AG08395 (cell line): Measurements from ENCODE around the gene MUTYH.
A peak's percentile ranks its signal among the peaks of the same experiment; 100 is the strongest.
"Not testable (repeated sequence)": the region's sequence is repeated elsewhere in the genome, so short reads cannot be mapped to it uniquely, and the experiment has no call there.

Source experiments
- DNase-seq: peaks from one replicate; pipeline ENCODE4 v3.0.0; 2012; ENCODE audit warnings: mixed read lengths, low spot score

The MUTYH gene

GRCh38 chr1:45321444-45321843 is 18.8 kb downstream of the MUTYH start:
- DNase-seq, result no peak

- no peak for DNase-seq
These were observed 20.5 kb downstream of the MUTYH start for GRCh38 chr1:45319761-45320160.

GRCh38 chr1:45317166-45317565 is 23.1 kb downstream of the MUTYH start:
- DNase-seq, result no peak

- DNase-seq, result no peak
These were observed 26.0 kb downstream of the MUTYH start for GRCh38 chr1:45314266-45314665.

GRCh38 chr1:45306905-45307304 is 33.3 kb downstream of the MUTYH start:
- no peak for DNase-seq

- DNase-seq, result no peak
These were observed 33.9 kb downstream of the MUTYH start for GRCh38 chr1:45306319-45306718.

- DNase-seq, result no peak
These were observed 35.0 kb downstream of the MUTYH start for GRCh38 chr1:45305231-45305630.

- DNase-seq, result no peak
These were observed 35.7 kb downstream of the MUTYH start for GRCh38 chr1:45304311-45305081.

GRCh38 chr1:45303520-45304310 is 36.5 kb downstream of the MUTYH start:
- DNase-seq, result peak; percentile 99

GRCh38 chr1:45302505-45303150 is 37.6 kb downstream of the MUTYH start:
- no peak for DNase-seq

- no peak for DNase-seq
These were observed 39.6 kb downstream of the MUTYH start for GRCh38 chr1:45300669-45300997.

GRCh38 chr1:45299981-45300668 is 40.1 kb downstream of the MUTYH start:
- DNase-seq, result peak; percentile 71

GRCh38 chr1:45299296-45299695 is 40.9 kb downstream of the MUTYH start:
- DNase-seq, result no peak

- no peak for DNase-seq
These were observed 42.4 kb downstream of the MUTYH start for GRCh38 chr1:45297666-45298356.

GRCh38 chr1:45291716-45292115 is 48.5 kb downstream of the MUTYH start:
- no peak for DNase-seq

- not testable (repeated sequence) for DNase-seq
These were observed 49.2 kb downstream of the MUTYH start for GRCh38 chr1:45291002-45291401.

- not testable (repeated sequence) for DNase-seq
These were observed 53.7 kb downstream of the MUTYH start for GRCh38 chr1:45286521-45286920.

GRCh38 chr1:45284858-45285257 is 55.4 kb downstream of the MUTYH start:
- DNase-seq, result not testable (repeated sequence)

- no peak for DNase-seq
These were observed 57.9 kb downstream of the MUTYH start for GRCh38 chr1:45282351-45282750.
